ENCODE results near the gene MVP.
"Not testable (repeated sequence)": the region's sequence is repeated elsewhere in the genome, so short reads cannot be mapped to it uniquely, and the experiment has no call there.

The MVP gene

DNA sequence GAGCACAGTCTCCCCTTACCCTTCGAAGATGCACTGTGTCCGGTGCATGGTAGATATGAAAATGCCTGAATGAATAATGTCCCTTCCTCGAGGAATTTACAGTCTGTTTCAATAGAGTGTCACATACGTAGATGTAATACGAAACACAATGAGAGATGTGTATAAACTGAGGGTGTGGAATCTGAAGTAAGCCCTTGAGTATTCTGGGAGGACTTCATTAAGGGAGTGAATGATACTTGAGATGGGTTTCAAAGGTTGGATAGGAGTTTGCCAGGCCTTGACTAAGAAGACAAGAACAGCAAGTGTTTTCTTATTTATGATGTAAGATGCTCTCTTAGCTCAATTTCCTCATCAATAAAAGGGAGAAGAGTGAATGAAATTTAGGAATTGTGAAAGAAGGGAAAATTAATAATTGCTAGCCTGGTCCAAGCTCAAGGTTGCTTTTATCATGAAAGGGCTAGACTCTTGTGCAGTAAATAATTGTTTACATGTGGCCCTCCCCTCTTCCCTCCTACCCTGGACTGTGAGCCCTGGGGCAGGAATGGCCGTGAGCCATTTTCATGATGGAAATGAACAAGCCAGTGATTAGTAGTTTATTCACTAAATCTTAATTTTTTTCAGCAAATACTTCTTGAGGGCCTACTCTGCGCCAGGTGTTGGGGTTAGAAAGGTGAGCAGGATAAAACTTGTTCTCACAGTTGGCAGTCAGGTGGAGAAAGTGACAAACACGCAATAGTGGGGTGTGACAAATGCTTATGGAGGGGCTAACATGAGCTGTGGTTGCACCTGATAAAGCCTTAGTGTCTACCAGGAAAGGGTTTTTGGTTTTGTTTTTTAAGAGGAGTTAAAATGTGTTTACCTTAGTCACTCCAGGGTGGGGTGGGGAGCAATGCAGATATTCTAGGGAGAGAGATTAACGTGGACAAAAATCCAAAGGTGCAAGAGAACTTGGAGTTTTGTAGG, 28.1 kb upstream of the MVP start:
- no peak for ATAC-seq
- TF ChIP-seq CREB5 (CRISPR knock-in tag; IDR thresholded peaks at IDR 0.05; ENCODE audit: low read depth), result no peak
- TF ChIP-seq SNAI2 (CRISPR knock-in tag; IDR thresholded peaks at IDR 0.05), result no peak
- TF ChIP-seq ZFP3 (CRISPR knock-in tag; IDR thresholded peaks at IDR 0.05), result peak; percentile 97
- TF ChIP-seq CSRNP3 (CRISPR knock-in tag; IDR thresholded peaks at IDR 0.05), result no peak
- no peak for TF ChIP-seq ARNTL (CRISPR knock-in tag; IDR thresholded peaks at IDR 0.05; ENCODE audit: borderline replicate concordance, low read depth)
- TF ChIP-seq ESRRG (CRISPR knock-in tag; IDR thresholded peaks at IDR 0.05), result no peak

GRCh38 chr16:29793153-29793552, 27.1 kb upstream of the MVP start:
- ATAC-seq, result not testable (repeated sequence)

DNA sequence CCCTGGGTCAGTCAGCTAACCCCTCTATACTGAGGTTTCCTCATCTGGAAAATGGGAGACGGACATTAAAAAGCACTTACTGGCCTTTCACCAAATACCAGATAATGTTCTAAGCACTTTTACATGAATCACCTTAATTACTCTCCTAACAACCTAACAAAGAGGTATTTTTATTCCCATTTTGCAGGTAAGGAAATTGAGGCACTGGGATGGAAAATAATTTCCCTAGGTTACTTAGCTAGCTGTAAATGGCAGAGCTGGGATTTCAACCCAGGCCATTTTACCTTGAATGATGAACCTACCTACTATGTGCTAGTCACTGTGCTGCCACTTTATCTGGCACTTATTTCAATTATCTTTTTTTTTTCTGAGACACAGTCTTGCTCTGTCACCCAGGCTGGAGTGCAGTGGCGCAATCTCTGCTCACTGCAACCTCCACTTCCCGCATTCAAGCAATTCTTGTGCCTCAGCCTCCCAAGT, 26.0 kb upstream of the MVP start:
- TF ChIP-seq RARB (CRISPR knock-in tag; IDR thresholded peaks at IDR 0.05), result no peak
- no peak for TF ChIP-seq PPARA (CRISPR knock-in tag; IDR thresholded peaks at IDR 0.05; ENCODE audit: borderline replicate concordance)
- TF ChIP-seq BACH2 (CRISPR knock-in tag; IDR thresholded peaks at IDR 0.05; ENCODE audit: borderline replicate concordance), result no peak
- TF ChIP-seq SNAI2 (CRISPR knock-in tag; IDR thresholded peaks at IDR 0.05), result no peak
- no peak for TF ChIP-seq CREB5 (CRISPR knock-in tag; IDR thresholded peaks at IDR 0.05; ENCODE audit: low read depth)
- TF ChIP-seq ZFP30 (CRISPR knock-in tag; IDR thresholded peaks at IDR 0.05), result no peak
- no peak for TF ChIP-seq TCF4 (CRISPR knock-in tag; IDR thresholded peaks at IDR 0.05; ENCODE audit: borderline replicate concordance)
- TF ChIP-seq ESRRG (CRISPR knock-in tag; IDR thresholded peaks at IDR 0.05), result no peak
- no peak for TF ChIP-seq ZNF8 (CRISPR knock-in tag; IDR thresholded peaks at IDR 0.05)
- ATAC-seq, result no peak

- TF ChIP-seq SNAI2 (CRISPR knock-in tag; IDR thresholded peaks at IDR 0.05) (no peak), ZC3H10 (CRISPR knock-in tag; IDR thresholded peaks at IDR 0.05) (no peak), CSDC2 (CRISPR knock-in tag; IDR thresholded peaks at IDR 0.05) (no peak), RARB (CRISPR knock-in tag; IDR thresholded peaks at IDR 0.05) (no peak), ARNTL (CRISPR knock-in tag; IDR thresholded peaks at IDR 0.05; ENCODE audit: borderline replicate concordance, low read depth) (no peak), PATZ1 (CRISPR knock-in tag; IDR thresholded peaks at IDR 0.05; ENCODE audit: borderline replicate concordance) (no peak), ZFP3 (CRISPR knock-in tag; IDR thresholded peaks at IDR 0.05) (no peak), CREB5 (CRISPR knock-in tag; IDR thresholded peaks at IDR 0.05; ENCODE audit: low read depth) (no peak), TOX (CRISPR knock-in tag; IDR thresholded peaks at IDR 0.05; ENCODE audit: borderline replicate concordance) (no peak)
These were observed 17.8 kb upstream of the MVP start for GRCh38 chr16:29802416-29802935.

DNA sequence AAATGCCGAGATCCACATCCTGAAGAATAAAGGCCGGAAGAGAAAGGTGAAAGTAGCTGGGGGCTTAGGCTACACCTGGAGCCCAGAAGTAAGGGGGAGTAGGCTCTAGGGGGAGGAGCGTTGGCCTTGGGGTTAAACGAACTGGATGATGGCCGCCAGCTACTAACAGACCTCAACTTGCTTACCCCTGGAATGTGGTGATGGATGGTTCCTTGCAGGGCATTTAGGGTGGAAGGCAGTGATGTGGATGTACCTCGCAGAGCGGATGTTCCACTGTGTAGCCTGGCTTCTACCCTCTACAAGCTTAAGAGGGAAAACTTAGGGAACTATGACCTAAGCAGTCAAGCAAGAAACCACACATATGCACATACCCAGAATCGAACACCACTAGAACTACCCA, 16.2 kb upstream of the MVP start:
- ATAC-seq, result no peak
- no peak for TF ChIP-seq PATZ1 (CRISPR knock-in tag; IDR thresholded peaks at IDR 0.05; ENCODE audit: borderline replicate concordance)
- no peak for TF ChIP-seq POU6F1 (CRISPR knock-in tag; IDR thresholded peaks at IDR 0.05; ENCODE audit: borderline replicate concordance, low read depth)
- no peak for TF ChIP-seq ISL1 (CRISPR knock-in tag; IDR thresholded peaks at IDR 0.05)
- no peak for TF ChIP-seq PPARA (CRISPR knock-in tag; IDR thresholded peaks at IDR 0.05; ENCODE audit: borderline replicate concordance)
- TF ChIP-seq CSDC2 (CRISPR knock-in tag; IDR thresholded peaks at IDR 0.05), result no peak
- no peak for TF ChIP-seq ZFP3 (CRISPR knock-in tag; IDR thresholded peaks at IDR 0.05)
- no peak for TF ChIP-seq TCF4 (CRISPR knock-in tag; IDR thresholded peaks at IDR 0.05; ENCODE audit: borderline replicate concordance)
- TF ChIP-seq CSRNP3 (CRISPR knock-in tag; IDR thresholded peaks at IDR 0.05), result no peak
- TF ChIP-seq SNAI2 (CRISPR knock-in tag; IDR thresholded peaks at IDR 0.05), result no peak

More at GRCh38 chr16:29802416-29802935, 17.8 kb upstream of the MVP start:
- no peak for ATAC-seq

Data from SK-N-SH treated with all-trans-retinoic acid at 6 μM for 48 hours (cell line).